ENCODE data around the gene CPTP. TPM values are rescaled to one million over a fixed set of nuclear protein-coding genes. Genes with fewer than 3 reads are reported as not detected.
"Not testable (repeated sequence)": the region's sequence is repeated elsewhere in the genome, so short reads cannot be mapped to it uniquely, and the experiment has no call there.

Gene CPTP
- total RNA-seq, 2 experiments from 2014 or later = 19.8 to 21.9 TPM

DNA sequence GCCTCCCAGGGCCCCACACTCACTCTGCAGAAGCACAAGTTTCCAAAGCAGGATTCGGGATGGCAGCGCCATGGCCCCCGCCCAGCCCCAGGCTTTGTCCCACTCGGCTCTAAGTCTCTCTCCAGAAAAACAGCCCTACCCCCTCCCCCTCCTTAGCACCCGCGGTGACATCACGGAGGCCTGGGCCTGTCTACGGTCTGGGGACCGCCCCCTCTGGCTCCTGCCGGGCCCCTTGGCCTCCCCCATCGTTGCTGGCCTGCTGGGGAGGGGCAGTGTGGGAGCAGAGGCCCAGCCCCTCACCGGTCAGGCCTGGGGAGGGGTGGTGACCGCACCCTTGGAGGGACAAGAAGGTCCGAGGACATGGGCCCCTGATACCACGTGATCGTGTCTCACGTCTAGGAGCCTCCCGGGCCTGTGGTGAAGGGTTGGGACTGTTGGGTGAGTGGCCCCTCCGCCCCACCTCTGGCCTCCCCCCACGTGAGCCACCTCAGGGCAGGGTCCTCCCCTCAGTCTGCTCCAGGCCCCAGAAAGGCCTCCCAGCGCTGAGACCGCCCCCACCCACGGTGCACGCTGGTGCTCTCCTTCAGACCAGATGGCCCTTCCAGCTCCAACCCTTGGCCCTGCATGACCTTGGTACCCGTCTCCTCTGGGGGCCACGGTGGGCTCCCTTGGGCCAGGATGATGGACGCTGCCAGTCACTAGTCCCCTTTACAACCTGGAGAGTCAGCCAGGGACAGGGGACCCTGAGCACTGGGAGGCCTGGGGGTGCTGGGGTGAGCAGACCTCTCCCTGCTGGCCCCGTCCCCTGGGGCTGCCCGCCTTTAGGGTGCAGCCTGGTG is 34.0 kb downstream of the CPTP start, which contains the start of gene MXRA8:
Gene MXRA8 (minus strand): TSS at position 123 of the 839 bp plus-strand sequence. CDS start 51 bp downstream, at position 72.
- ChIA-PET POLR2A (interaction anchor here (1.4 kb wide), 1 partner anchor 12 kb away, joined by 9 read pairs; no protein-coding TSS in a partner anchor), CTCF (interaction anchor here (1.0 kb wide), 1 partner anchor 13 kb away, joined by 3 read pairs; no protein-coding TSS in a partner anchor)
- H3K27ac Mint-ChIP-seq = no peak within 1 kb of the TSS
- H3K4me1 Mint-ChIP-seq = peaks cover 15% of the 10 kb centered on the region
- peaks cover 24% of the 10 kb centered on the region for H3K27me3 Mint-ChIP-seq
- no peaks in the 10 kb centered on the region for H3K36me3 Mint-ChIP-seq (ENCODE audit: low read depth)
- H3K4me3 Mint-ChIP-seq = no peak within 1 kb of the TSS
- no peak for DNase-seq
- H3K9me3 Mint-ChIP-seq = peaks cover 2% of the 10 kb centered on the region

DNA sequence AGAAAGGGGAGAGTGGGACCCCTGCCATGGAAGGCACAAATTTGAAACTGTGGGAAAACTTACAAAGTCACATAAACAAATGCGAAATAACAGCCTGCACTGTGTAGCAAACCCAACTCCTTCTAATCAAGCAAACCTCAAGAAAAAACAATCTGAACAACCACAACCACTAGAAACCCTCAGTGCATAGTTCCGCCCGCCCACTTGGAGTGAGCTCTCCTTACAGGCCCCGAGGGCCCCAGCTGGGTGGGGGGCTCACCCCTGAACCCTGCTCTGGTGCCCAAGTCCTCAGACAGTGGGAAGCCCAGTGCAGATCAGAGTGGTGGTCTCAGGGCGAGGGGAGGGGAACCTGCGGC is 34.7 kb downstream of the CPTP start:
- Mint-ChIP-seq H3K9me3 (peaks cover 2% of the 10 kb centered on the region), H3K36me3 (ENCODE audit: low read depth) (no peaks in the 10 kb centered on the region), H3K27ac (no peak overlapping the region), H3K4me3 (no peak overlapping the region), H3K4me1 (peaks cover 14% of the 10 kb centered on the region), H3K27me3 (peaks cover 18% of the 10 kb centered on the region)
- DNase-seq = no peak
- CTCF ChIA-PET = interaction anchor here (1.0 kb wide), 1 partner anchor 12 kb away, joined by 3 read pairs; no protein-coding TSS in a partner anchor
- POLR2A ChIA-PET = interaction anchor here (1.4 kb wide), 1 partner anchor 11 kb away, joined by 9 read pairs; no protein-coding TSS in a partner anchor

DNA sequence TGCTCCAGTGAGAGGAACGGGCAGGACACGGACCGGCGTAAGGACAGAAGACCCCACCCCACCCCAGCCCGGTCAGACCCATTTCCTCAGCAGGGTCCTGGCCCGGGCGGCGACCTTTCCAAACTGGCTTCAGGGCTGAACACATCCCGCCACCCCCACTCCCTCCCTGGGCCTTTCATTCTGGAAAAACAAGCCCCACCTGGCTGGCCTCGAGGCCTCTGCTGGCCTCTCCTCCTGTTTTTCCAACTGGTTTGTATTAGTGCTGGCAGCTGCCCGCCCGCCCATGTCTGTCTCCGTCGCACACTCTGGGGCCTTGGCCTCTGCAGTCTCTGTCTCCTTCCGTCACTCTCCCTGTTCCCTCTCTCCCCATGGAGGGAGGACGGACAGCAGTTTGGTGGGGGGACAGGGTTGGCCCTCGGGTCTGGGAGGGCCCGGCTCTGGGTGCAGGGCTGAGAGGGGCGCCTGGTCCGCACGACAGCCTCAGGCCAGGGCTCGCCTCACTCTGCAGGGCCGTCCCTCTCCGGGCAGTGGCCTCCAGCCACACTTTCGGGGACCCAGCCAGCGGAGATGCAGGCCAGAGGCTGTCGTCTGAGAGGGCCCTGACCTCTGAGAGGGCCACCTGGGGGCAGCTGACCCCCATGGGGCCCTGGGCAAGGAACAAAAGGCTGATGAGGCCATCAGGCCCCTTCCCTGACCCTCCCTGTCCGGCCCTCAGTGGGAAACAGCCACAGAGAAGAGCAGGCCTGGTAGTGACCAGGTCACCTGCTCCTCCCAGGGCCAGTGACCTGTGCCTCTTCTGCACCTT is 35.3 kb downstream of the CPTP start:
- peaks cover 18% of the 10 kb centered on the region for H3K27me3 Mint-ChIP-seq
- no peak overlapping the region for H3K4me3 Mint-ChIP-seq
- POLR2A ChIA-PET = interaction anchor here (1.4 kb wide), 1 partner anchor 11 kb away, joined by 9 read pairs; no protein-coding TSS in a partner anchor
- CTCF ChIA-PET = interaction anchor here (1.0 kb wide), 1 partner anchor 12 kb away, joined by 3 read pairs; no protein-coding TSS in a partner anchor
- H3K27ac Mint-ChIP-seq = no peak overlapping the region
- peaks cover 13% of the 10 kb centered on the region for H3K4me1 Mint-ChIP-seq
- peaks cover 2% of the 10 kb centered on the region for H3K9me3 Mint-ChIP-seq
- no peak for DNase-seq
- no peaks in the 10 kb centered on the region for H3K36me3 Mint-ChIP-seq (ENCODE audit: low read depth)

DNA sequence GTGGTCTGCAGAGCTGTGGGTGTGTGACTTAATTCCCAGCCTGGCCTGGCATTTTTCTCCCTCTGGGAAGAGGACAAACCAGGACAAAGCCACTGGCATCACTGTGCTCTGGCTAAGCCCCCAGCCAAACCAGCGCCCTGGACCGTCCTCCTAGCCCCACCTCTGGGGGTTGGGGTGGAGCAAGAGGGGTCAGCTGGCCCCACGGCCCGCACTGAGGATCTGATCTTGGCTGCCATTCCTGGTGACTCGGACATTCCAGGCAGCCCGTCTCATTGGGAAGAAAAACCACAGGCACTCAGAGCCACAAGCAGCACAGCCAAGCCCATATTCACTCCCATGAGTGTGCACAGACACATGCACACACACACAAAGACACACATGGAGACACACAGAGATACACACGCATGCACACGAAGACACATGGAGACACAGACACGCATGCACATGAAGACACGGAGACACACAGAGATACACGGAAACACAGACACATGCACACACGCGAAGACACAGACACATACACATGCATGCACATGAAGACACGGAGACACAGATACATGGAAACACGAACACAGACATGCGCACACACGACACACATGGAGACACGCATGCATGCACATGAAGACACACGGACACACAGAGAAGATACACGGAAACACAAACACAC is 36.0 kb downstream of the CPTP start:
- Mint-ChIP-seq H3K9me3 (peaks cover 2% of the 10 kb centered on the region), H3K4me1 (peaks cover 13% of the 10 kb centered on the region), H3K36me3 (ENCODE audit: low read depth) (no peaks in the 10 kb centered on the region), H3K27me3 (peaks cover 18% of the 10 kb centered on the region), H3K4me3 (no peak overlapping the region), H3K27ac (no peak overlapping the region)
- ChIA-PET POLR2A (no interaction called here), CTCF (no interaction called here)
- no peak for DNase-seq

DNA sequence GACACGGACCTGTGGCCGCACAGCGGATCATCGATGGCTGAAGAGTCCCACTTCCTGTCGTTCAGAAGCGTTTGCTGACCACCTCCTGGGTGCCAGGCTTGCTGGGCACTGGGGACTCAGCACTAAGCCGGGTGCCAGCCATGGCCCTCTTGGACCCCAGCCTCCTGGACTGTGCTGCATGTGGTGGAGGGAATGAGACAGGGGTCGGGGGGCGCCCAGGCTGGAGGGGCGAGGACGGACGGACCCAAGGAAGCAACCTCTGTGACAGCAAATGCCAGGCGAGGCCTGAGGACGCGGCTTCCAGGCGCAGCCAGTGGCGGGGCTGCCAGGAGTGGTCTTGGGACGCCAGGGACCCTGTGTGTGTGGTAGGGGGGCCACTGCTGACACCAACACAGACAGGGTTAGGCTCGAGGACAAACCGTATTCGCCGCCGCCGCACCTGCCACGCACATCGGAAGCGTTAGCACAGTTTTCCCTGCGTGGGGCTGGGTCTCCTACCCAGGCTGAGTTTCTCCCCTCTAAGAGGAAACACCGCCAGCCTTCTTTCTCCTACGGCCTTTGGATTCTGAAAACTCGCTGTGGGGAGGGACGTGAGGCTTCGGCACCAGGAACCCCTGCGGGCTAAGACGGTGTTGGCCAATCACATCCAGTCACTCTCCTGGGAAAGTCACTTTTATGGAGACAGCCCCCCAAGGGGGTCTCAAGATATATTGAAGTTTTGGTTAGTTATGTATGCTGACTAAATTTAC is 36.8 kb downstream of the CPTP start:
- Mint-ChIP-seq H3K4me3 (no peak overlapping the region), H3K9me3 (peaks cover 2% of the 10 kb centered on the region), H3K36me3 (ENCODE audit: low read depth) (no peaks in the 10 kb centered on the region), H3K27ac (no peak overlapping the region), H3K27me3 (peaks cover 18% of the 10 kb centered on the region), H3K4me1 (peaks cover 13% of the 10 kb centered on the region)
- POLR2A ChIA-PET = no interaction called here
- no peak for DNase-seq
- CTCF ChIA-PET = no interaction called here

DNA sequence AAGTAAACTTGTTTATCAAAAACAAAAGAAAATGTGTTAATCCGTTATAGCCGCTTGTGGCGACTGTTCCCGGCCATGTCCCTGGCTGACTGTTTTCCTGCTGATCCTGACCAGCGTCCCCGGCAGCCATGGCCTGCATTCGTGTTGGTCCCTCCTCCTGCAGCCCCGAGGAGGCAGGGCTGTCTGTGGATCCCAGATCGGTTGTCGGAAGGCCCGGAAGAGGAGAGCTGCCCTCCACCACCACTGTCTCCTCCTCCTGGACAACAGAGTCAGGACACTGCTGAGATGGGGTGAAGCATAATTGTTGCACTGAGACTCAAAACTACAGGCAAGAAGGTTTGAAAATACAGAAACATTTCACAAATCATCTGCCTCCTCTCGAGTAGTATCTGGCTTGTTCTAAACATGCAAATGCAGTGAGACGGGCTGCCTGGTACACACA is 37.4 kb downstream of the CPTP start:
- Mint-ChIP-seq H3K27ac (no peak overlapping the region), H3K27me3 (peaks cover 17% of the 10 kb centered on the region), H3K4me1 (peaks cover 13% of the 10 kb centered on the region), H3K36me3 (ENCODE audit: low read depth) (no peaks in the 10 kb centered on the region), H3K4me3 (no peak overlapping the region), H3K9me3 (peaks cover 2% of the 10 kb centered on the region)
- POLR2A ChIA-PET = no interaction called here
- no peak for DNase-seq
- CTCF ChIA-PET = no interaction called here

DNA sequence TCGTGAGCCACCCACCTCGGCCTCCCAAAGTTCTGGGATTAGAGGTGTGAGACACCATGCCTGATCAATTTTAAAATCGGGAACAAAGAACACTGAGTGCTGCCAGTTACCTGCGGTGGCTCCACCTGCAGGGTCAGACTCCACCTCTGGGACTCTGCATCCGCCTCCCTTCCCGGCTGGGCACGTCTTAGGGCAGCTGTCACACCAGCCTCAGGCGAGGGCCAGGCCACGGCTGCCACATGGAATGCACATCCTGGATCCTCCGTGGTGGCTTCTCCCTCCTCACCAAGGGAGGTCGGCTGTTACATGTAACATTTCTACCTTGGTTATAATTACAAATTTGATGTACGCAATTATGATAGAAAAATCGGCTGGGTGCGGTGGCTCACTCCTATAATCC is 39.7 kb downstream of the CPTP start:
- Mint-ChIP-seq H3K27ac (no peak overlapping the region), H3K9me3 (peaks cover 2% of the 10 kb centered on the region), H3K4me1 (peaks cover 6% of the 10 kb centered on the region), H3K36me3 (ENCODE audit: low read depth) (no peaks in the 10 kb centered on the region), H3K4me3 (no peak overlapping the region), H3K27me3 (peaks cover 11% of the 10 kb centered on the region)
- no peak for DNase-seq
- ChIA-PET POLR2A (no interaction called here), CTCF (no interaction called here)

DNA sequence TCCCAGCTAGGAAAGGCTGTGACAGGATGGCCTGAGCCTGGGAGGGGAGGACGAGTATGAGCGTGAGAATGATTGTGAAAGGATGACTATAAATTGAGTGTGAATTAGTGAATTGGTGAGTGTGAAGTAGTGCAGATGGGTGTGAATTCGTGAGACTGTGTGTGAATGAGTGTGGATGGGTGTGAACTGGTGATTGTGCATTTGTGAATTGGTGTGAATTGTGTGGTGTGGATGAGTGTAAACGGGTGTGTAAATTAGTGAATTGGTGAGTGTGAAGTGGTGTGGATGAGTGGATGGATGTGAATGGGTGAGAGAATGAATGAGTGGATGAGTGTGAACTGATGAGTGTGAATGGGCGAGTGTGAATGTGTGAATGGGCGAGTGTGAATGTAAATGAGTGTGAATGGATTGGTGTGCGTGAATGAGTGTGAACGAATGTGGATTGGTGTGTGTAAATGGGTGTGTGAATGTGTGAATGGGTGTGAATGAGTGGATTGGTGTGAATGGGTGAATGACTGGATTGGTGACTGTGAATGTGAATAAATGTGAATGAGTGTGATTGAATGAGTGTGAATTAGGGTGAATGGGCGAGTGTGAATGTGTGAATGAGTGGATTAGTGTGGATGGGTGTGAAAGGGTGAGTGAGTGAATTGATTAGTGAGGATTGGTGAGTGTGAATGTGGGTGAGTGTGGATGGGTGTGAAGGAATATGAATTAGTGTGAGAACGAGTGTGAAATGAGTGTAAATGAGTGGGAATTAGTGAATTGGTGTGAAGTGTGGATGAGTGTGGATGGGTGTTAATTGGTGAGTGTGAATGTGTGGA is 41.5 kb downstream of the CPTP start:
- Mint-ChIP-seq H3K27me3 (peaks cover 4% of the 10 kb centered on the region), H3K9me3 (no peaks in the 10 kb centered on the region), H3K27ac (no peak overlapping the region), H3K4me3 (no peak overlapping the region), H3K36me3 (ENCODE audit: low read depth) (no peaks in the 10 kb centered on the region), H3K4me1 (peaks cover 10% of the 10 kb centered on the region)
- no peak for DNase-seq
- CTCF ChIA-PET = no interaction called here
- POLR2A ChIA-PET = no interaction called here

DNA sequence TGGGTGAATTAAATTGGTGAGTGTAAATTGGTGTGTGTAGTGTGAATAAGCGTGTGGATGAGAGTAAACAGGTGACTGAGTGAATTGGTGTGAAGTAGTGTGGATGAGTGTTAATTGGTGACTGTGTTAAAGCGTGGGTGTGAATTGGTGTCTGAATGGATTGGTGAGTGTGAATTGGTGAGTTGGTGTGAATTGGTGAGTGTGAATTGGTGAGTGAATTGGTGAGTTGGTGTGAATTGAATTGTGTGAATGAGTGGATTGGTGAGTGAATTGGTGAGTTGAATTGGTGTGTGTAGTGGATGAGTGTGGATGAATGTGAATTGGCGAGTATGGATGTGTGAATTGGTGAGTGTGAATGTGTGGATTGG is 42.1 kb downstream of the CPTP start:
- H3K27me3 Mint-ChIP-seq = peaks cover 4% of the 10 kb centered on the region
- no peak overlapping the region for H3K27ac Mint-ChIP-seq
- ChIA-PET POLR2A (no interaction called here), CTCF (no interaction called here)
- DNase-seq = no peak
- no peaks in the 10 kb centered on the region for H3K36me3 Mint-ChIP-seq (ENCODE audit: low read depth)
- H3K9me3 Mint-ChIP-seq = no peaks in the 10 kb centered on the region
- H3K4me1 Mint-ChIP-seq = peaks cover 15% of the 10 kb centered on the region
- H3K4me3 Mint-ChIP-seq = no peak overlapping the region

DNA sequence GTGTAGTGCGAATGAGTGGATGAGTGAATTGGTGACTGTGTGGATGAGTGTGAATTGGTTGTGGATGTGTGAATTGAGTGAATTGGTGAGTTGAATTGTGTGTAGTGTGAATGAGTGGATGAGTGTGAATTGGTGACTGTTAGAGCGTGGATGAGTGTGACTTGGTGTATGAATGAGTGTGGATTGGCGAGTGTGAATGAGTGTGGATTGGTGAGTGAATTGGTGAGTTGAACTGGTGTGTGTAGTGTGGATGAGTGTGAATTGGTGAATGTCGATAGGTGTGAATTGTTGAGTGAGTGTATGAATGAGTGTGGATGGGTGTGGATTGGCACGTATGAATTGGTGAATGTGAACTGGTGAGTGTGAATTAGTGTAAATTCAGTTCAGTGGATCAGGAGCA is 42.7 kb downstream of the CPTP start:
- peaks cover 20% of the 10 kb centered on the region for H3K4me1 Mint-ChIP-seq
- CTCF ChIA-PET = no interaction called here
- POLR2A ChIA-PET = no interaction called here
- no peak for DNase-seq
- no peaks in the 10 kb centered on the region for H3K36me3 Mint-ChIP-seq (ENCODE audit: low read depth)
- H3K4me3 Mint-ChIP-seq = no peak overlapping the region
- no peaks in the 10 kb centered on the region for H3K27me3 Mint-ChIP-seq
- H3K27ac Mint-ChIP-seq = no peak overlapping the region
- H3K9me3 Mint-ChIP-seq = no peaks in the 10 kb centered on the region

DNA sequence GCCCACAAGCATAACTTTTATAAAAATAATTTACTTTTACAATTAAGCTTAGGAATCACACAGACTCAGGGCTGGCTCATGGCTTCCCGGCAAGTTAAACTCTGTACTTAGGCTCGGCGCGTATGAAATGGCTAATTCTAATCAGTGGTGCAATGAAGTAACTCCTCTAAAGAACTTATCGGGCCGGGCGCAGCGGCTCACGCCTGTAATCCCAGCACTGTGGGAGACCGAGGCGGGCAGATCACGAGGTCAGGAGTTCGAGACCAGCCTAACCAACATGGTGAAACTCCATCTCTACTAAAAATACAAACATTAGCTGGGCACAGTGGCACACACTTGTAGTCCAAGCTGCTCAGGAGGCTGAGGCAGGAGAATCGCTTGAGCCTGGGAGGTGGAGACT is 45.5 kb downstream of the CPTP start:
- ChIA-PET POLR2A (interaction anchor here (2.0 kb wide), 1 partner anchor 11 kb away, joined by 9 read pairs; the partner anchor contains the start of gene MXRA8), CTCF (interaction anchor here (1.8 to 2.8 kb wide), 3 partner anchors 17 to 65 kb away, joined by 9 to 28 read pairs (median 13); partner anchors contain the start of gene DVL1)
- H3K27ac Mint-ChIP-seq; H3K36me3 Mint-ChIP-seq (ENCODE audit: low read depth); H3K27me3 Mint-ChIP-seq; H3K9me3 Mint-ChIP-seq; H3K4me3 Mint-ChIP-seq; DNase-seq: not testable (repeated sequence)
- H3K4me1 Mint-ChIP-seq = peaks cover 41% of the 10 kb centered on the region

Data from activated CD4-positive, alpha-beta memory T cell treated with anti-CD3 and anti-CD28 coated beads, Interleukin-2, amount 10 ng/mL, durations not matched to agents 7 days and 5 days (primary cell).